GM12878 (cell line): ENCODE measurements around the gene ODC1. TPM values are rescaled to one million over a fixed set of nuclear protein-coding genes. Genes with fewer than 3 reads are reported as not detected.

ENCODE experiments used
- HDGF ChIP-seq: fragments of 450-650 bp; IDR thresholded peaks from 2 replicates; pipeline ENCODE4 v1.6.1; 2016; ENCODE audit warnings: antibody characterized with exemption
- MTA2 ChIP-seq: fragments of 450-650 bp; IDR thresholded peaks from 2 replicates; pipeline ENCODE4 v1.6.1; 2016; ENCODE audit warnings: low read depth, mild to moderate bottlenecking, moderate library complexity
- NR2C2 ChIP-seq: IDR thresholded peaks from 2 replicates; pipeline ENCODE4 v1.6.1; 2011; ENCODE audit warnings: borderline replicate concordance, low read depth; ENCODE audit not compliant: control insufficient read depth, insufficient read length
- NRF1 ChIP-seq: conservative IDR thresholded peaks from 2 replicates; pipeline ENCODE4 v1.6.1; 2011; ENCODE audit warnings: mild to moderate bottlenecking, low read depth, low read length, improper control_type of control experiment
- RCOR1 ChIP-seq: conservative IDR thresholded peaks from 2 replicates; pipeline ENCODE4 v1.6.1; 2012; ENCODE audit warnings: low read depth, low read length, improper control_type of control experiment
- RELA ChIP-seq: fragments of 450-650 bp; IDR thresholded peaks from 2 replicates; pipeline ENCODE4 v1.8.0; 2014; ENCODE audit warnings: borderline replicate concordance; ENCODE audit not compliant: partially characterized antibody
- SRF ChIP-seq, 2 experiments: IDR thresholded peaks; 2 replicates each; pipeline ENCODE4 v1.6.1; 2011; ENCODE audit warnings: low read depth in 2 of 2, low read length in 2 of 2, mild to moderate bottlenecking in 1 of 2, moderate library complexity in 1 of 2
- TCF12 ChIP-seq: IDR thresholded peaks from 2 replicates; pipeline ENCODE4 v1.6.1; 2011; ENCODE audit warnings: low read depth, mild to moderate bottlenecking, low read length
- polyA plus RNA-seq, 11 experiments: library from polyadenylated mRNA; depleted of rRNA in 4 of 11; unstranded in 6 of 11; stranded (reverse) in 5 of 11; fragments of >200 nt; fragmentation: Nextera tagmentation in 4 of 11; fragmentation: Illumina TruSeq in 1 of 11; extraction: Ambion mirVana in 4 of 11; extraction: Trizol in 1 of 11; gene quantifications; 1 replicate in 1 of 11; 2 replicates in 10 of 11; pipeline versions ENCODE4 v1.2.1 to v1.2.3, GENCODE V29; 2011 to 2016; ENCODE audit warnings: inconsistent platforms in 2 of 11, missing spikeins in 2 of 11, low read depth in 1 of 11
- total RNA-seq, 4 experiments: library from RNA; depleted of rRNA in 3 of 4; stranded (reverse); fragments of >200 nt in 3 of 4; fragmentation: Illumina TruSeq in 1 of 4; extraction: Trizol in 1 of 4; gene quantifications; 2 replicates each; pipeline versions ENCODE4 v1.2.1 to v1.2.3, GENCODE V29; 2013 to 2021
- TF ChIP-seq, protein P1 (sequence below): IDR thresholded peaks from 2 replicates; pipeline ENCODE4 v1.6.1; 2012; ENCODE audit warnings: improper control_type of control experiment, low read depth, low read length; ENCODE audit not compliant: insufficient replicate concordance
- TF ChIP-seq, protein P2 (sequence below): fragments of 450-650 bp; IDR thresholded peaks from 2 replicates; pipeline ENCODE4 v1.6.1; 2016; ENCODE audit warnings: mild to moderate bottlenecking
- TF ChIP-seq, protein P3 (sequence below), 3 experiments: IDR thresholded peaks in 2 of 3; conservative IDR thresholded peaks in 1 of 3; 2 replicates each; pipeline ENCODE4 v1.5.1; 2011; ENCODE audit warnings: low read depth in 3 of 3, low read length in 3 of 3, mild to moderate bottlenecking in 3 of 3, control low read depth in 2 of 3, moderate library complexity in 2 of 3, inconsistent platforms in 1 of 3, mixed read lengths in 1 of 3; ENCODE audit not compliant: control insufficient read depth in 2 of 3, insufficient read depth in 1 of 3; ENCODE audit errors: extremely low read depth in 1 of 3
- TF ChIP-seq, protein P4 (sequence below): fragments of 150-350 bp; IDR thresholded peaks from 2 replicates; pipeline ENCODE4 v1.6.1; 2016; ENCODE audit warnings: low read depth, low read length
- TF ChIP-seq, protein P5 (sequence below): fragments of 450-650 bp; formaldehyde crosslinking; IDR thresholded peaks from 2 replicates; pipeline ENCODE4 v1.5.0; 2022; ENCODE audit warnings: mild to moderate bottlenecking, missing genetic modification characterization

The ODC1 gene
- total and polyA plus RNA-seq, 10 of the 15 experiments (the other 5 are each of a cell fraction or from before 2014, with no cell fraction given) = 68.5 to 441 (median 340) TPM

DNA sequence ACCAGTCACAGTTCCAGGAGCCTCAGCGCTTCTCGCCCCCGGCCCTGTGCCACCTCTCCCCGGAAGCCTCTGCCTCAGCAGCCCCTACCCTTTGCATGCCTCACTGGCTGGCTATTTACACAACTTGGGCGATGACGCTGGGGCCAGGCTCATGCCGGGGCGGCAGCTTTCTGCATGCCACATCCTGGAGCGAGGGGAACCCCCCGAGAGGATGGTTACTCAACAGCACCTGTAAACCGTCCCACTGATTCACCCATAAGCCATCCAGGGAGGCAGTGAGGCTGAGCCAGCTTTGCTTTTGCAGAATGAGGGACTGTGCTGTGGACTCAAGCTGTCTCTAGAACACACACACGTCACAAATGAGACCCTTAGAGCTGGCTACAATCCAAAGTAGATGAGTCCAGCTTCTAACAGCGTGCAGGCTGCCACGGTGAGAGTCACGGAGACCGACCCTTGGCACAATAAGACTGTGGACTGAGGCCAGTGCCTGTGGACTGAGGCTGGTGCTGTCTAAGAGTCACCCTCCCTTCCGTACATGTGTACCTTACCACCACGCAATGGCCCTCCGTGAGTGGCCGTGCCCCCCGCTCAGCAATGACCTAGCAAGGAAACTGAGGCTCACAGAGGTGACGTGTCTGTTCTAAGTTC lies 45.6 kb upstream of the ODC1 start (continued):
- TF ChIP-seq, protein P1, sequence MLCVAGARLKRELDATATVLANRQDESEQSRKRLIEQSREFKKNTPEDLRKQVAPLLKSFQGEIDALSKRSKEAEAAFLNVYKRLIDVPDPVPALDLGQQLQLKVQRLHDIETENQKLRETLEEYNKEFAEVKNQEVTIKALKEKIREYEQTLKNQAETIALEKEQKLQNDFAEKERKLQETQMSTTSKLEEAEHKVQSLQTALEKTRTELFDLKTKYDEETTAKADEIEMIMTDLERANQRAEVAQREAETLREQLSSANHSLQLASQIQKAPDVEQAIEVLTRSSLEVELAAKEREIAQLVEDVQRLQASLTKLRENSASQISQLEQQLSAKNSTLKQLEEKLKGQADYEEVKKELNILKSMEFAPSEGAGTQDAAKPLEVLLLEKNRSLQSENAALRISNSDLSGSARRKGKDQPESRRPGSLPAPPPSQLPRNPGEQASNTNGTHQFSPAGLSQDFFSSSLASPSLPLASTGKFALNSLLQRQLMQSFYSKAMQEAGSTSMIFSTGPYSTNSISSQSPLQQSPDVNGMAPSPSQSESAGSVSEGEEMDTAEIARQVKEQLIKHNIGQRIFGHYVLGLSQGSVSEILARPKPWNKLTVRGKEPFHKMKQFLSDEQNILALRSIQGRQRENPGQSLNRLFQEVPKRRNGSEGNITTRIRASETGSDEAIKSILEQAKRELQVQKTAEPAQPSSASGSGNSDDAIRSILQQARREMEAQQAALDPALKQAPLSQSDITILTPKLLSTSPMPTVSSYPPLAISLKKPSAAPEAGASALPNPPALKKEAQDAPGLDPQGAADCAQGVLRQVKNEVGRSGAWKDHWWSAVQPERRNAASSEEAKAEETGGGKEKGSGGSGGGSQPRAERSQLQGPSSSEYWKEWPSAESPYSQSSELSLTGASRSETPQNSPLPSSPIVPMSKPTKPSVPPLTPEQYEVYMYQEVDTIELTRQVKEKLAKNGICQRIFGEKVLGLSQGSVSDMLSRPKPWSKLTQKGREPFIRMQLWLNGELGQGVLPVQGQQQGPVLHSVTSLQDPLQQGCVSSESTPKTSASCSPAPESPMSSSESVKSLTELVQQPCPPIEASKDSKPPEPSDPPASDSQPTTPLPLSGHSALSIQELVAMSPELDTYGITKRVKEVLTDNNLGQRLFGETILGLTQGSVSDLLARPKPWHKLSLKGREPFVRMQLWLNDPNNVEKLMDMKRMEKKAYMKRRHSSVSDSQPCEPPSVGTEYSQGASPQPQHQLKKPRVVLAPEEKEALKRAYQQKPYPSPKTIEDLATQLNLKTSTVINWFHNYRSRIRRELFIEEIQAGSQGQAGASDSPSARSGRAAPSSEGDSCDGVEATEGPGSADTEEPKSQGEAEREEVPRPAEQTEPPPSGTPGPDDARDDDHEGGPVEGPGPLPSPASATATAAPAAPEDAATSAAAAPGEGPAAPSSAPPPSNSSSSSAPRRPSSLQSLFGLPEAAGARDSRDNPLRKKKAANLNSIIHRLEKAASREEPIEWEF = no peak
- TF ChIP-seq, protein P2, sequence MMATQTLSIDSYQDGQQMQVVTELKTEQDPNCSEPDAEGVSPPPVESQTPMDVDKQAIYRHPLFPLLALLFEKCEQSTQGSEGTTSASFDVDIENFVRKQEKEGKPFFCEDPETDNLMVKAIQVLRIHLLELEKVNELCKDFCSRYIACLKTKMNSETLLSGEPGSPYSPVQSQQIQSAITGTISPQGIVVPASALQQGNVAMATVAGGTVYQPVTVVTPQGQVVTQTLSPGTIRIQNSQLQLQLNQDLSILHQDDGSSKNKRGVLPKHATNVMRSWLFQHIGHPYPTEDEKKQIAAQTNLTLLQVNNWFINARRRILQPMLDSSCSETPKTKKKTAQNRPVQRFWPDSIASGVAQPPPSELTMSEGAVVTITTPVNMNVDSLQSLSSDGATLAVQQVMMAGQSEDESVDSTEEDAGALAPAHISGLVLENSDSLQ = no peak
- TF ChIP-seq NR2C2 (no peak), TCF12 (no peak), NRF1 (no peak), RCOR1 (no peak), RELA (peak; percentile 28), HDGF (no peak), MTA2 (peak; percentile 28; the same call in 1 of the 2 replicates), SRF (IDR thresholded peaks at IDR 0.05; ENCODE audit: low read depth in 2 of 2, low read length in 2 of 2) (no peak)
- TF ChIP-seq, protein P3, sequence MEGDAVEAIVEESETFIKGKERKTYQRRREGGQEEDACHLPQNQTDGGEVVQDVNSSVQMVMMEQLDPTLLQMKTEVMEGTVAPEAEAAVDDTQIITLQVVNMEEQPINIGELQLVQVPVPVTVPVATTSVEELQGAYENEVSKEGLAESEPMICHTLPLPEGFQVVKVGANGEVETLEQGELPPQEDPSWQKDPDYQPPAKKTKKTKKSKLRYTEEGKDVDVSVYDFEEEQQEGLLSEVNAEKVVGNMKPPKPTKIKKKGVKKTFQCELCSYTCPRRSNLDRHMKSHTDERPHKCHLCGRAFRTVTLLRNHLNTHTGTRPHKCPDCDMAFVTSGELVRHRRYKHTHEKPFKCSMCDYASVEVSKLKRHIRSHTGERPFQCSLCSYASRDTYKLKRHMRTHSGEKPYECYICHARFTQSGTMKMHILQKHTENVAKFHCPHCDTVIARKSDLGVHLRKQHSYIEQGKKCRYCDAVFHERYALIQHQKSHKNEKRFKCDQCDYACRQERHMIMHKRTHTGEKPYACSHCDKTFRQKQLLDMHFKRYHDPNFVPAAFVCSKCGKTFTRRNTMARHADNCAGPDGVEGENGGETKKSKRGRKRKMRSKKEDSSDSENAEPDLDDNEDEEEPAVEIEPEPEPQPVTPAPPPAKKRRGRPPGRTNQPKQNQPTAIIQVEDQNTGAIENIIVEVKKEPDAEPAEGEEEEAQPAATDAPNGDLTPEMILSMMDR (IDR thresholded peaks at IDR 0.05 in 2 of 3, conservative IDR thresholded peaks at IDR 0.05 in 1 of 3; ENCODE audit: control insufficient read depth in 2 of 3, extremely low read depth in 1 of 3, insufficient read depth in 1 of 3, low read depth in 3 of 3, low read length in 3 of 3) = no peak
- TF ChIP-seq, protein P4, sequence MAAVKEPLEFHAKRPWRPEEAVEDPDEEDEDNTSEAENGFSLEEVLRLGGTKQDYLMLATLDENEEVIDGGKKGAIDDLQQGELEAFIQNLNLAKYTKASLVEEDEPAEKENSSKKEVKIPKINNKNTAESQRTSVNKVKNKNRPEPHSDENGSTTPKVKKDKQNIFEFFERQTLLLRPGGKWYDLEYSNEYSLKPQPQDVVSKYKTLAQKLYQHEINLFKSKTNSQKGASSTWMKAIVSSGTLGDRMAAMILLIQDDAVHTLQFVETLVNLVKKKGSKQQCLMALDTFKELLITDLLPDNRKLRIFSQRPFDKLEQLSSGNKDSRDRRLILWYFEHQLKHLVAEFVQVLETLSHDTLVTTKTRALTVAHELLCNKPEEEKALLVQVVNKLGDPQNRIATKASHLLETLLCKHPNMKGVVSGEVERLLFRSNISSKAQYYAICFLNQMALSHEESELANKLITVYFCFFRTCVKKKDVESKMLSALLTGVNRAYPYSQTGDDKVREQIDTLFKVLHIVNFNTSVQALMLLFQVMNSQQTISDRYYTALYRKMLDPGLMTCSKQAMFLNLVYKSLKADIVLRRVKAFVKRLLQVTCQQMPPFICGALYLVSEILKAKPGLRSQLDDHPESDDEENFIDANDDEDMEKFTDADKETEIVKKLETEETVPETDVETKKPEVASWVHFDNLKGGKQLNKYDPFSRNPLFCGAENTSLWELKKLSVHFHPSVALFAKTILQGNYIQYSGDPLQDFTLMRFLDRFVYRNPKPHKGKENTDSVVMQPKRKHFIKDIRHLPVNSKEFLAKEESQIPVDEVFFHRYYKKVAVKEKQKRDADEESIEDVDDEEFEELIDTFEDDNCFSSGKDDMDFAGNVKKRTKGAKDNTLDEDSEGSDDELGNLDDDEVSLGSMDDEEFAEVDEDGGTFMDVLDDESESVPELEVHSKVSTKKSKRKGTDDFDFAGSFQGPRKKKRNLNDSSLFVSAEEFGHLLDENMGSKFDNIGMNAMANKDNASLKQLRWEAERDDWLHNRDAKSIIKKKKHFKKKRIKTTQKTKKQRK = no peak
- TF ChIP-seq, protein P5, sequence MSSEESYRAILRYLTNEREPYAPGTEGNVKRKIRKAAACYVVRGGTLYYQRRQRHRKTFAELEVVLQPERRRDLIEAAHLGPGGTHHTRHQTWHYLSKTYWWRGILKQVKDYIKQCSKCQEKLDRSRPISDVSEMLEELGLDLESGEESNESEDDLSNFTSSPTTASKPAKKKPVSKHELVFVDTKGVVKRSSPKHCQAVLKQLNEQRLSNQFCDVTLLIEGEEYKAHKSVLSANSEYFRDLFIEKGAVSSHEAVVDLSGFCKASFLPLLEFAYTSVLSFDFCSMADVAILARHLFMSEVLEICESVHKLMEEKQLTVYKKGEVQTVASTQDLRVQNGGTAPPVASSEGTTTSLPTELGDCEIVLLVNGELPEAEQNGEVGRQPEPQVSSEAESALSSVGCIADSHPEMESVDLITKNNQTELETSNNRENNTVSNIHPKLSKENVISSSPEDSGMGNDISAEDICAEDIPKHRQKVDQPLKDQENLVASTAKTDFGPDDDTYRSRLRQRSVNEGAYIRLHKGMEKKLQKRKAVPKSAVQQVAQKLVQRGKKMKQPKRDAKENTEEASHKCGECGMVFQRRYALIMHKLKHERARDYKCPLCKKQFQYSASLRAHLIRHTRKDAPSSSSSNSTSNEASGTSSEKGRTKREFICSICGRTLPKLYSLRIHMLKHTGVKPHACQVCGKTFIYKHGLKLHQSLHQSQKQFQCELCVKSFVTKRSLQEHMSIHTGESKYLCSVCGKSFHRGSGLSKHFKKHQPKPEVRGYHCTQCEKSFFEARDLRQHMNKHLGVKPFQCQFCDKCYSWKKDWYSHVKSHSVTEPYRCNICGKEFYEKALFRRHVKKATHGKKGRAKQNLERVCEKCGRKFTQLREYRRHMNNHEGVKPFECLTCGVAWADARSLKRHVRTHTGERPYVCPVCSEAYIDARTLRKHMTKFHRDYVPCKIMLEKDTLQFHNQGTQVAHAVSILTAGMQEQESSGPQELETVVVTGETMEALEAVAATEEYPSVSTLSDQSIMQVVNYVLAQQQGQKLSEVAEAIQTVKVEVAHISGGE = no peak
